HG03095 (cell line): ENCODE data around the gene RHOC.

Experiments used
- ATAC-seq: cut with Tn5 transposase; IDR thresholded peaks from one replicate; pipeline ENCODE4 v1.9.1; 2021; ENCODE audit warnings: moderate library complexity; ENCODE audit not compliant: unreplicated experiment

The RHOC gene

GRCh38 chr1:112686835-112687234 is 20.1 kb downstream of the RHOC start:
- no peak for ATAC-seq

GRCh38 chr1:112686417-112686816 is 20.5 kb downstream of the RHOC start:
- no peak for ATAC-seq

- ATAC-seq = no peak
These were observed 21.0 kb downstream of the RHOC start for GRCh38 chr1:112685913-112686312.

- no peak for ATAC-seq
These were observed 28.3 kb downstream of the RHOC start for GRCh38 chr1:112678605-112679004.

GRCh38 chr1:112677501-112677900 is 29.4 kb downstream of the RHOC start:
- no peak for ATAC-seq

GRCh38 chr1:112676543-112676942 is 30.4 kb downstream of the RHOC start:
- ATAC-seq = no peak

GRCh38 chr1:112675728-112676381 is 31.1 kb downstream of the RHOC start:
- ATAC-seq = no peak

GRCh38 chr1:112674986-112675727 is 31.8 kb downstream of the RHOC start:
- ATAC-seq = peak; percentile 37

- ATAC-seq = peak; percentile 56
These were observed 32.4 kb downstream of the RHOC start, which contains the start of gene MOV10 for GRCh38 chr1:112674440-112674985. TSS of gene MOV10 (plus strand) at chr1:112674659. CDS start at chr1:112674913, 254 bp downstream.

GRCh38 chr1:112673592-112674439 is 33.1 kb downstream of the RHOC start:
- ATAC-seq = peak; percentile 2

- no peak for ATAC-seq
These were observed 34.1 kb downstream of the RHOC start for GRCh38 chr1:112672842-112673241.

GRCh38 chr1:112672009-112672408 is 34.9 kb downstream of the RHOC start:
- no peak for ATAC-seq

- ATAC-seq = no peak
These were observed 40.0 kb downstream of the RHOC start for GRCh38 chr1:112666946-112667345.

GRCh38 chr1:112665857-112666256 is 41.1 kb downstream of the RHOC start:
- ATAC-seq = no peak

GRCh38 chr1:112651205-112651604 is 55.7 kb downstream of the RHOC start:
- ATAC-seq = no peak
